ENCODE results near the gene HIVEP2.

Gene HIVEP2

DNA sequence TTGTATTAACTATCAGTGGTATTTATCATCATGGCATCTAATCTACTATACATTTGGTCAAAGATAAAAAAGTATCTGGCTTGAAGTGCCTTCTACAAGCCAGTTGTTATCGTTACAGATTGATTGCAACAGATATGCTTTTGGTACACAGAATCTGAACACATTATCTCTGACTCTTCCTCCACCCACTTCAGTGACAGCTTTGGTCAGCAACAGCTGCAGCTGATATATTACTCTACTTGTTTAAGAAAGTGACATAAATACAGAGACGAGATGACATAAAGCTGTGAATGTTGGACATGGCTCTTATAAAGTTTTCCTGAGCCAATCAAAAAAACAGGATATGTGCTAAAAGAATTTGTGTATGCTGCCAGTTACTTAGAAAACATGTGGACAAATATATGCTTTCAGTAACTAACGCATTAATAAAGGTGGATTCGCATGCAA, 77.6 kb downstream of the HIVEP2 start:
- DNase-seq (ENCODE audit: low spot score) (no peak), FAIRE-seq (no peak)

GRCh38 chr6:142863981-142864380, 81.0 kb downstream of the HIVEP2 start:
- DNase-seq (ENCODE audit: low spot score) (no peak), FAIRE-seq (no peak)

DNA sequence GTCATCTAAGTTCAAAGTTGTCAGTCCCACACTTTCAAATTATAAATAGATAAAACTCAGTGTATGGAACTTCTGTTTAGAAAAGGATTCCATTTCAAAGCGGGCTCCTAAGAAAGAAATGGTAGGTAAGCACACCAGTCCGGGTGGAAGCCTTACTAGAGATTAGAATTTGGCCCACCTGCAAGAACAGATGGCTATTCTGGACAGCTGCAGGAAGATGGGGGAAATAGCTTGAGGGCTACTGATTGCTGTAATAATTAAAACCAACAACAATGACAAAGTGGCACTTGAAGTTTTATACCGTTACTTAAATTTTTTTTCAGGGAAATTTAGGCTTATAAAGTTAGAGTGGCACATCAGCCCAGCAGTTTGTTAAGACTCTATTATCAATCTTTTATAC, 83.3 kb downstream of the HIVEP2 start:
- FAIRE-seq: no peak
- DNase-seq (ENCODE audit: low spot score): no peak

DNA sequence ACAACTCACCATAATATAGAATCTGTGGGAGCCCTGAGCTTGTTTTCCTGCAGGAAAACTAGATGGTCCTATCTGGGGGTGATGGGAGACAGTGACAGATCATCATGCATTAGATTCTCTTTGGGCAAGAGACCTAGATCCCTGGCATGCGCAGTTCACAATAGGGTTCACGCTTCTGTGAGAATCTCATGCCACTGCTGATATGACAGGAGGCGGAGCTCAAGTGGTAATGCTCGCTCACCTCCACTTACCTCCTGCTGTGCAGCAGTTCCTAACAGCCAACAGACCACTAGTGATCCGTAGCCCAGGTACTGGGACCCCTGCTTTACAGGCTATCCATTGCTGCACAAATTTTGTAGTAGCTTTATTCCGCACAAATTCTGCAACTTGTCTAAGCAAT, 84.5 kb downstream of the HIVEP2 start:
- FAIRE-seq (no peak), DNase-seq (ENCODE audit: low spot score) (no peak)

GRCh38 chr6:142857796-142858555, 87.0 kb downstream of the HIVEP2 start:
- DNase-seq (ENCODE audit: low spot score) (no peak), FAIRE-seq (no peak)

DNA sequence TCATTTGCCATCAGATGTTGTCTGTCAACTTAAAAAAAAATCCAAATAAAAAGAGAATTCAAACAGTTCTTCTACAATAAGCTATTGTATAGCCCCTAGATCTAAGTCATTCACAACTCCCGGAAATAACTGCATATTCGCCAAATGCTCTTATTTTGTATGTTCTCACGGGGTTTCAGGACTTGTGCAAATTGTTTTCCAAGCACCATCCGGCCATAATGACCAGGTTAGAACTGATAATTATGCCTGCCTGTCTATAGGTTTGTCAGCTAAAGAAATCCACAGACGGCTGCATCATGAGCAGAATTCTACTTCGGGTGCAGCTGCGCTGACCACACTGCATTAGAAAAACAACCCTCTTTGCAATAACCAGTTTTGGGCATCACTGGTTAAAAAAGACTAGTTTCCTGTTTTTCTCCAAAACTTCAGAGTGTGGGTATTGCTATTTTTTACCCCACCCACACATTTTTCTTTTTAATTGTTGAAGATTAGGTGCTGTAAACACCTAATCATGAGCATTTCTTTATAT, 87.7 kb downstream of the HIVEP2 start:
- FAIRE-seq (no peak), DNase-seq (ENCODE audit: low spot score) (no peak)

GRCh38 chr6:142856624-142857232, 88.2 kb downstream of the HIVEP2 start:
- DNase-seq (ENCODE audit: low spot score) (no peak), FAIRE-seq (no peak)

- FAIRE-seq (no peak), DNase-seq (ENCODE audit: low spot score) (no peak)
These were observed 88.9 kb downstream of the HIVEP2 start for GRCh38 chr6:142855893-142856623.

DNA sequence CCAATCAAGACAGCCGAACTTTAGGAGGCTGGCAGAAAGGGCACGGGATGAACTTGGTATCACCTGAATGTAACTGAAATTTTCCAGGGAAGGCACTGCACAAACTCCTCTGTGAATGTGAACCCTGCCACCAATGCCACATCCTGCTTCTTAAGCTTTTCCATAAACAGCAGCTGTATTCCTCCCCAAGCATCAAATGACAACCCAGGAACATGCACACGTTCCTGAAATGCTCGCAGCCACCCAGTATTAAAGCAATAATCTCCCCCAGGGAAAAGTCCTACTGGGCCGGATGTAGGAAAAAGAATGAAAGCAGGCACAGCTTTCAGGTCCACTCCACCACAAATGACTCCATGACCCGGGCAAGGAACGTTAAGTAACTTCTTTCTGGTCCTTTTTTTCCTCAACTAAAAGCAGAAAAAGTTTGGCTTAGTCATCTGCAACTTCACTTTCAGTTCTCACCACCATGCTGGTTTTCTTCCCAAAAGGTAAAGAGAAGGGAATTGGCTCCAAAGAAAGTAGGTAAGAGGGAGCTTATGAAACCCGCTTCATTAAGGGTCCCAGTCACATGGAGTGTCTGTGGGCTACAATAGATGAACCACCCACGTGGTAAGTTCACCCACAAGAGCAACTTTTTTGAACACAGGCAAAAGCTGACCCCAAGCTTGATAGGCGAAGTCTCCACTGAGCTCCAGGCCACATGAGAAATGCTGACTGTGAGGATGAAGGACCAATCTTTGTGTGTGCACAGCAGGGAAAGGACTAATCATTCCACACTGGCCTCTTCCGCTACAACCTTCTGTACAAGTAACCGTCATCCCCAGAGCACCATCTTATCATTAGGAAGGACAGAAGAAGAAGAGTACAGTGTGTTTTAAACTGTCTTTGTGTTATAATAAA, 90.1 kb downstream of the HIVEP2 start:
- no peak for DNase-seq (ENCODE audit: low spot score)
- FAIRE-seq: no peak

DNA sequence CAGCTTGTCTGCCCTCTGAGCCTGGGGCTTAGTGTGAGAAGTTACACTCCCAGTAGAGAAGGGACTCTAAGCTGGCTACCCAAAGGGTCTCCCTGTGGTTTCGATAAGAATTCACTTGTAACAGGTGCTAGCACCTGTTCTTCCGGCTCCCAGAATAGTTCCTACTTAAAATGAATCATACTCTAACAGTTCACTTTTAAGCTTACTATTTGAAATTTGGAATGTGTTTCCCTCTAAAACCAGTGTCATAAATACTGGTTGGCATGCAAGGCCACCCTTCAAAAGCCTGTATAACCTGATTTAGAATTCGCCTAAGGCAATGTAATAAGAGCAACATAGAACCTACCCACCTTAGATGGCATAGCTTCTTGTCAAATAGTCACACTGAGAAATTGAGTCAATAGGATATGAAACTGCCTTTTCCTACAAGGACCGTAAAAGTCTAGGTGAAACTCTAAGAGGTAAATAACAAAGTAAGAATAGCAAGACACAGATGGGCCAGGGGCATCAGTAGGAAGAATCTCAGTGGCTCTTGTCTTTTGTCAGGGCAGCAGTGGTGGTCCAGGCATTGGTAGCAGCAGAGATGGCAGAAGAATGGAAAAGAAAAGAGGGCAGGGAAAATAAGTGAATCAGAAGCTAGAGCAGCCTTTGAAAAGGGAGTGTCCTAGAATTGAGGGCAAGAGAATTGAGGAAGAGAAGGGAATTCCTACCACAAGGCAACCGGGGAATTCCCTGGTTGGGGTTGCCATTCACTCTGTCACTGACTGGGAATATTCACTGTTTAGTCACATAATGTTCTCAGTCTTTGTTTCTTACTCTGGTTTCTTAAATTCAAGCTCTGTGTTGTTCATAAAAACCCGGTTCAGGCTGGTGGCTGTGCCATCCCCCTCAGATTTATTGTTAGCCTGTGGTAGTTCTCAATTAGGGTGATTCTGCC, 91.5 kb downstream of the HIVEP2 start:
- DNase-seq (ENCODE audit: low spot score): peak; percentile 71
- FAIRE-seq: peak; percentile 80

GRCh38 chr6:142851601-142852000, 93.4 kb downstream of the HIVEP2 start:
- DNase-seq (ENCODE audit: low spot score) (peak; percentile 49), FAIRE-seq (peak; percentile 40)

DNA sequence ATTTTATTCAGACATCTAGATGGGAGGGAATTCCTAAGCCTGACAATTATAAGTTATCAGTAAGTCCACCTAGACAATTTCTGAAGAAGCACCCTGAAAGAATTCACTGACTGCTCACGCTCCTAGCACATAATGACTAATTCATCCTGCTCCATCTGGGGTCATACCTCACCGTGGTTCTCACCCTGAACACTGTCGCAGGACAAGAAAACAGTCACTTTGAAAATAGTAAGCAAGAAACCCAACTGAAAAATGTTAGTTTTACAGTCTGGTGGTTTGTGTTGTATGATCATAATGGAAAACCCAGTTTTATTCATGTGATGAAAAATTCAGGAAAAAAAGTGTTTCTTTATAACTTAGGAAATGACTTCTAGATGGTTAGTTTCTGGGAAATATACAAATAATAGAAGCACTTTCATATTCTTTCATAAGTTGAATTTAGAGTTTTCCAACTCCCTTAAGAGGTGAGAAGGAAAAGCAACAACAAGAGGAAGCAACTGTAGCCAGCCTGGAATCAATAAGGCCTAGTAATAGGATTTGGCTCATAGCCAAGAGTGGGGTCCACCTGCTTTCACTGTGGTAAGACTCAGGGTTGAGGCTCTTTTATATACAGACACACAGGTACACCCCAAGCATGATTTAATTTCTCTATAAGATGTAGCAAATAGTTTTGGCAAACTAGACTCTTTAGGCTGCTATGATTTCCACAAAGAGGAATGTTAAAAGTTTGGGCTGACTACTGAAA, 94.1 kb downstream of the HIVEP2 start:
- peak; percentile 74 for FAIRE-seq

DNA sequence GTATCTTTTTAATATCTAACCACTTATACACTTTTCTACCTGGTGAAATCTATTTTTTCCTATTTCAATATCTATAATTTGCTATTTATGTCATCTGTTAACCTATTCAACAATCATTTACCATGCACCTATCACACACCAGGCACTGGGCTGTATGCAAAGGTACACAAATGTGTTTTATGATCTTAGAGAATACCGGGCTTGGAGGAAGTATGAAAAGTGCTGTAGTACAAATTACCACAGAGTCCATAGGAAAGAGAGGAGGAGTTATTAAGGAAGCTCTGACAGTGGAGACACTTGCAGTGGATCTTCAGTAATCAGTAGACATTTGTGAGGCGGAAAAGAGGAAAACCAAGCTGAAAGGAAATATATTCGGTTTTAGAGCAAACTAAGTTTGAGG, 96.0 kb downstream of the HIVEP2 start:
- DNase-seq (ENCODE audit: low spot score): no peak
- FAIRE-seq: no peak

More for the DNA sequence above, 94.1 kb downstream of the HIVEP2 start:
- peak; percentile 69 for DNase-seq (ENCODE audit: low spot score)

- FAIRE-seq: no peak
These were observed 96.8 kb downstream of the HIVEP2 start for GRCh38 chr6:142848156-142848555.

GRCh38 chr6:142846883-142847287, 98.1 kb downstream of the HIVEP2 start:
- FAIRE-seq (peak; percentile 93), DNase-seq (ENCODE audit: low spot score) (peak; percentile 95)

More at GRCh38 chr6:142848156-142848555, 96.8 kb downstream of the HIVEP2 start:
- DNase-seq (ENCODE audit: low spot score): no peak

- DNase-seq (ENCODE audit: low spot score): peak; percentile 43
These were observed 98.5 kb downstream of the HIVEP2 start for GRCh38 chr6:142846459-142846831.

GRCh38 chr6:142845624-142846458, 99.1 kb downstream of the HIVEP2 start:
- FAIRE-seq: peak; percentile 72

More at GRCh38 chr6:142846459-142846831, 98.5 kb downstream of the HIVEP2 start:
- FAIRE-seq: peak; percentile 25

DNA sequence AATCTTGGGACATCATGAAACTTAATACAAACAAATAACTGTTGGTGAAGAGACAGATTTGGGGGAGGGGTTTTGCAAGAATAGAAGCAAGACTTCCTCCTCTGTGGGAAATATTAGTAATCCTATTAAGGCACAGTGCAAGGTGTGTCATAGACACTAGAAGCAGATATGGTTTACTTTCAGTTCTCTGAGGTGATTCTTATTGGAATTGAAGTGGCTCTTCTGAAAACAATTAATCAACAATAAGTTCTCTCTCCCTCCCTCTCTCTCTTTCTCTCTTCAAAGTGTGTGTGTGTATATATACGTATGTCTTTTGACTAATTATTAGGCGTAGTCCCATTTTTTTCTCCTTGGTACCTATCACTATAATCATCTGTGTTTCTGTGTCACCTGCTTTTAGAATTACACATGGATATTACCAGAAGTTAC, 99.8 kb downstream of the HIVEP2 start:
- FAIRE-seq: no peak
- DNase-seq (ENCODE audit: low spot score): peak; percentile 18

More at GRCh38 chr6:142845624-142846458, 99.1 kb downstream of the HIVEP2 start:
- DNase-seq (ENCODE audit: low spot score): peak; percentile 84

Data from RCC 7860 (cell line).